Activated T-helper 2 cell treated with anti-CD3 and anti-CD28 coated beads, Interferon-gamma antibody, Interleukin-2, Interleukin-4, amounts not matched to agents 10 μg/mL and 5 μg/mL and 100 μg/mL, durations not matched to agents 14 hours and 24 hours and 36 hours (primary cell): Measurements from ENCODE around the gene NR6A1. TPM values are rescaled to one million over a fixed set of nuclear protein-coding genes. Genes with fewer than 3 reads are reported as not detected.

ENCODE experiments used
- DNase-seq: peaks from one replicate; pipeline ENCODE4 v3.0.0; 2021; ENCODE audit warnings: low spot score
- H3K27ac Mint-ChIP-seq: one replicate; pipeline ENCODE4 v1.8.0; 2021; ENCODE audit warnings: mixed read lengths
- H3K27me3 Mint-ChIP-seq: one replicate; pipeline ENCODE4 v1.8.0; 2021; ENCODE audit warnings: low read depth, mixed read lengths
- H3K36me3 Mint-ChIP-seq: one replicate; pipeline ENCODE4 v1.8.0; 2021; ENCODE audit warnings: low read depth, mixed read lengths
- H3K4me1 Mint-ChIP-seq: one replicate; pipeline ENCODE4 v1.8.0; 2021; ENCODE audit warnings: low read depth, mixed read lengths
- H3K4me3 Mint-ChIP-seq: one replicate; pipeline ENCODE4 v1.8.0; 2021; ENCODE audit warnings: low read depth, mild to moderate bottlenecking, moderate library complexity, mixed read lengths
- H3K9me3 Mint-ChIP-seq: one replicate; pipeline ENCODE4 v1.8.0; 2021; ENCODE audit warnings: mixed read lengths
- intact Hi-C: fragments of 100-400 bp; cut with micrococcal nuclease; formaldehyde crosslinking; loops from one replicate; pipeline ENCODE4 v1.15.1; 2023
- total RNA-seq: library from RNA; stranded (reverse); gene quantifications from 2 replicates; pipeline ENCODE4 v1.2.3, GENCODE V29; 2022

The NR6A1 gene
- total RNA-seq, 1 donor from 2014 or later = 1.5 TPM

GRCh38 chr9:124758061-124758460 lies 13.1 kb downstream of the NR6A1 start:
- Mint-ChIP-seq H3K4me1 (peaks cover 15% of the 10 kb centered on the region), H3K36me3 (no peaks in the 10 kb centered on the region), H3K9me3 (no peaks in the 10 kb centered on the region), H3K27me3 (peaks cover 70% of the 10 kb centered on the region), H3K4me3 (no peak overlapping the region), H3K27ac (no peak overlapping the region)
- DNase-seq = no peak
- intact Hi-C loops = loop anchor here (5.0 kb wide), 1 partner anchor 141 kb away; no protein-coding TSS in a partner anchor

GRCh38 chr9:124757616-124758015 lies 13.5 kb downstream of the NR6A1 start:
- Mint-ChIP-seq H3K27ac (no peak overlapping the region), H3K4me3 (no peak overlapping the region), H3K27me3 (peaks cover 68% of the 10 kb centered on the region), H3K9me3 (no peaks in the 10 kb centered on the region), H3K36me3 (no peaks in the 10 kb centered on the region), H3K4me1 (peaks cover 15% of the 10 kb centered on the region)
- intact Hi-C loops = loop anchor here (5.0 kb wide), 1 partner anchor 140 kb away; no protein-coding TSS in a partner anchor
- no peak for DNase-seq

GRCh38 chr9:124756011-124756410 lies 15.1 kb downstream of the NR6A1 start:
- Mint-ChIP-seq H3K9me3 (no peaks in the 10 kb centered on the region), H3K27me3 (peaks cover 57% of the 10 kb centered on the region), H3K27ac (no peak overlapping the region), H3K36me3 (no peaks in the 10 kb centered on the region), H3K4me1 (peaks cover 15% of the 10 kb centered on the region), H3K4me3 (no peak overlapping the region)
- intact Hi-C loops = loop anchor here (5.0 kb wide), 1 partner anchor 139 kb away; no protein-coding TSS in a partner anchor
- no peak for DNase-seq

- Mint-ChIP-seq H3K9me3 (no peaks in the 10 kb centered on the region), H3K4me3 (no peak overlapping the region), H3K27ac (no peak overlapping the region), H3K4me1 (peaks cover 15% of the 10 kb centered on the region), H3K36me3 (no peaks in the 10 kb centered on the region), H3K27me3 (peaks cover 56% of the 10 kb centered on the region)
- intact Hi-C loops = loop anchor here (2.0 to 5.0 kb wide), 2 partner anchors 14 to 138 kb away; no protein-coding TSS in a partner anchor
- no peak for DNase-seq
These were observed 16.1 kb downstream of the NR6A1 start for GRCh38 chr9:124755061-124755460.

- intact Hi-C loops = loop anchor here (1.0 to 2.0 kb wide), 2 partner anchors 13 to 42 kb away; no protein-coding TSS in a partner anchor
- no peaks in the 10 kb centered on the region for H3K9me3 Mint-ChIP-seq
- no peaks in the 10 kb centered on the region for H3K36me3 Mint-ChIP-seq
- H3K27ac Mint-ChIP-seq = no peak overlapping the region
- H3K27me3 Mint-ChIP-seq = peaks cover 59% of the 10 kb centered on the region
- peaks cover 15% of the 10 kb centered on the region for H3K4me1 Mint-ChIP-seq
- H3K4me3 Mint-ChIP-seq = no peak overlapping the region
- DNase-seq = no peak
These were observed 16.8 kb downstream of the NR6A1 start for GRCh38 chr9:124754289-124754688.

- intact Hi-C loops = no loop called here
- Mint-ChIP-seq H3K27me3 (peaks cover 50% of the 10 kb centered on the region), H3K4me1 (peaks cover 13% of the 10 kb centered on the region), H3K9me3 (no peaks in the 10 kb centered on the region), H3K27ac (no peak overlapping the region), H3K4me3 (no peak overlapping the region), H3K36me3 (no peaks in the 10 kb centered on the region)
- DNase-seq = no peak
These were observed 18.1 kb downstream of the NR6A1 start for GRCh38 chr9:124752967-124753366.

GRCh38 chr9:124749781-124750180 lies 21.3 kb downstream of the NR6A1 start:
- Mint-ChIP-seq H3K36me3 (no peaks in the 10 kb centered on the region), H3K27ac (no peak overlapping the region), H3K4me3 (no peak overlapping the region), H3K4me1 (peaks cover 8% of the 10 kb centered on the region), H3K27me3 (peaks cover 29% of the 10 kb centered on the region), H3K9me3 (no peaks in the 10 kb centered on the region)
- intact Hi-C loops = no loop called here
- no peak for DNase-seq

GRCh38 chr9:124749284-124749683 lies 21.8 kb downstream of the NR6A1 start:
- intact Hi-C loops = no loop called here
- H3K9me3 Mint-ChIP-seq = no peaks in the 10 kb centered on the region

GRCh38 chr9:124747065-124747464 lies 24.0 kb downstream of the NR6A1 start:
- H3K4me1 Mint-ChIP-seq = peaks cover 20% of the 10 kb centered on the region
- H3K4me3 Mint-ChIP-seq = no peak overlapping the region
- H3K36me3 Mint-ChIP-seq = no peaks in the 10 kb centered on the region
- no peak overlapping the region for H3K27ac Mint-ChIP-seq
- H3K9me3 Mint-ChIP-seq = no peaks in the 10 kb centered on the region
- H3K27me3 Mint-ChIP-seq = peaks cover 14% of the 10 kb centered on the region
- DNase-seq = no peak
- intact Hi-C loops = no loop called here

More at GRCh38 chr9:124749284-124749683, 21.8 kb downstream of the NR6A1 start:
- no peaks in the 10 kb centered on the region for H3K36me3 Mint-ChIP-seq
- H3K27ac Mint-ChIP-seq = no peak overlapping the region
- no peak for DNase-seq
- peaks cover 9% of the 10 kb centered on the region for H3K4me1 Mint-ChIP-seq
- H3K27me3 Mint-ChIP-seq = peaks cover 24% of the 10 kb centered on the region
- no peak overlapping the region for H3K4me3 Mint-ChIP-seq

- H3K27ac Mint-ChIP-seq = peak overlapping the region; percentile 69
- intact Hi-C loops = loop anchor here (1.0 kb wide), 1 partner anchor 9 kb away; no protein-coding TSS in a partner anchor
- H3K4me3 Mint-ChIP-seq = no peak overlapping the region
- DNase-seq = no peak
- peaks cover 3% of the 10 kb centered on the region for H3K27me3 Mint-ChIP-seq
- peaks cover 36% of the 10 kb centered on the region for H3K4me1 Mint-ChIP-seq
- H3K9me3 Mint-ChIP-seq = no peaks in the 10 kb centered on the region
- H3K36me3 Mint-ChIP-seq = no peaks in the 10 kb centered on the region
These were observed 27.3 kb downstream of the NR6A1 start for GRCh38 chr9:124743686-124744348.

GRCh38 chr9:124742940-124743339 lies 28.2 kb downstream of the NR6A1 start:
- Mint-ChIP-seq H3K27ac (peak overlapping the region; percentile 69), H3K9me3 (no peaks in the 10 kb centered on the region), H3K4me1 (peaks cover 36% of the 10 kb centered on the region), H3K27me3 (peaks cover 3% of the 10 kb centered on the region), H3K36me3 (no peaks in the 10 kb centered on the region), H3K4me3 (no peak overlapping the region)
- intact Hi-C loops = loop anchor here (1.0 kb wide), 1 partner anchor 8 kb away; no protein-coding TSS in a partner anchor
- no peak for DNase-seq

- DNase-seq = no peak
- Mint-ChIP-seq H3K27ac (peak overlapping the region; percentile 78), H3K36me3 (no peaks in the 10 kb centered on the region), H3K4me1 (peaks cover 36% of the 10 kb centered on the region), H3K27me3 (no peaks in the 10 kb centered on the region), H3K9me3 (no peaks in the 10 kb centered on the region), H3K4me3 (no peak overlapping the region)
- intact Hi-C loops = loop anchor here (2.0 kb wide), 1 partner anchor 13 kb away; no protein-coding TSS in a partner anchor
These were observed 29.4 kb downstream of the NR6A1 start for GRCh38 chr9:124741662-124742061.

- Mint-ChIP-seq H3K27me3 (no peaks in the 10 kb centered on the region), H3K4me1 (peaks cover 36% of the 10 kb centered on the region), H3K36me3 (no peaks in the 10 kb centered on the region), H3K9me3 (no peaks in the 10 kb centered on the region), H3K4me3 (no peak overlapping the region), H3K27ac (peak overlapping the region; percentile 78)
- no peak for DNase-seq
- intact Hi-C loops = loop anchor here (2.0 kb wide), 1 partner anchor 14 kb away; no protein-coding TSS in a partner anchor
These were observed 30.0 kb downstream of the NR6A1 start for GRCh38 chr9:124741149-124741548.
